Dendritic cell treated with granulocyte-macrophage colony-stimulating factor and Interleukin-4, amounts not matched to agents 40 ng/mL and 50 ng/mL, for 4 days (primary cell): ENCODE measurements around the gene CAPZB.

Source experiments
- H3K27ac Mint-ChIP-seq: one replicate; pipeline ENCODE4 v1.8.0; 2022; ENCODE audit warnings: mild to moderate bottlenecking, mixed read lengths
- H3K27me3 Mint-ChIP-seq: one replicate; pipeline ENCODE4 v1.8.0; 2022; ENCODE audit warnings: mild to moderate bottlenecking, mixed read lengths
- H3K36me3 Mint-ChIP-seq: one replicate; pipeline ENCODE4 v1.8.0; 2022; ENCODE audit warnings: low read depth, mixed read lengths
- H3K4me1 Mint-ChIP-seq: one replicate; pipeline ENCODE4 v1.8.0; 2022; ENCODE audit warnings: low read depth, mixed read lengths
- H3K4me3 Mint-ChIP-seq: one replicate; pipeline ENCODE4 v1.8.0; 2022; ENCODE audit warnings: mild to moderate bottlenecking, moderate library complexity, mixed read lengths
- H3K9me3 Mint-ChIP-seq: one replicate; pipeline ENCODE4 v1.8.0; 2022; ENCODE audit warnings: mixed read lengths
- intact Hi-C: fragments of 100-400 bp; cut with micrococcal nuclease; formaldehyde crosslinking; loops from one replicate; pipeline ENCODE4 v1.15.0; 2022

The CAPZB gene

DNA sequence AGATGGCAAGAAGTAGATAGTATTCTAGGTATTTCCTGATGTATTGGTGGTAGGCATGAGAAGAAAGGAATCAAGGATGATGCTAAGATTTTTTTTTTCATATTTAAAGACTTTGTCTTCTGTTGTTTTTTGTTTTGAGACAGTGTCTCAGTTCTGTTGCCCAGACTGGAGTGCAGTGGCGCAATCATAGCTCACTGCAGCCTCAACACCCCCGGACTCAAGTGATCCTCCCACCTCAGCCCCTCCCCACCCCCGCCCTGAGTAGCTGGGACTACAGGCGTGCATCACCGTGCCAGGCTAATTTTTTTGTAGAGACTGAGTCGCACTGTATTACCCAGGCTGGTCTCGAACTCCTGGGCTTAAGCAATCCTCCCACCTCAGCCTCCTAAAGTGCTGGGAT, 2.8 kb upstream of the CAPZB start:
- H3K4me3 Mint-ChIP-seq: no peak overlapping the region

DNA sequence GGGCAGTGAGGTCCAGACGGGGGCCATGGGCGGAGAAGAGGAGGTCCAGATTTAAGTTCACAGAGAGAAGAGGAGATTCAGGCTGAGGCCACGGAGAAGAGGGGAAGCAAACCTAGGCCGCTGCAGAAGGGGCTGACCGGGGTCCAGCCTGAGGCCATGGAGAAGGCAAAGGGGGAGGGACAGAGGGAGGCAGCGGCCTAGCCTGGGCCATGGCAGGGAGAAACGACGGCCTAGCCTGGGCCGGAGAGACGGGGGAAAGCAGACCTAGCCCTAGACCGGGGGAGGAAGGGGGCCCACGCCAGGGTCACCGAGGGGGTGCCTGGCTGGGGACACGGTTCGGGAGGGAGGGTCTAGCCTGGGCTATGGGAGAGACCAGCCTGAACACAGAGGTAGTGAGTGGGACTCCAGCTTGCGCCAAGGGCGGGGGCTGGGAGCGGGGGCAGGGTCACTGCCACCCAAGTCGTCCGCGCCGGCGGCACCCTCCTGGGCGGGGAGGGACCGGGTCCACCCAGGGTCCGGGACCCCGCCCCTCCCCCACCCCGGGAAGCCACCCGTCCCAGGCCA, 459 bp downstream of the CAPZB start:
- intact Hi-C loops: loop anchor here (2.0 to 5.0 kb wide), 3 partner anchors 38 to 167 kb away; a partner anchor contains a TSS
- Mint-ChIP-seq H3K9me3 (no peaks in the 10 kb centered on the region), H3K27me3 (no peaks in the 10 kb centered on the region), H3K4me1 (peaks cover 70% of the 10 kb centered on the region), H3K27ac (peak overlapping the region; percentile 99), H3K36me3 (peaks cover 66% of the 10 kb centered on the region), H3K4me3 (peak overlapping the region; percentile 98)

More for the DNA sequence above, 2.8 kb upstream of the CAPZB start:
- H3K4me1 Mint-ChIP-seq: peaks cover 49% of the 10 kb centered on the region
- peaks cover 6% of the 10 kb centered on the region for H3K27me3 Mint-ChIP-seq
- intact Hi-C loops: loop anchor here (5.0 kb wide), 1 partner anchor 164 kb away; no protein-coding TSS in a partner anchor
- H3K36me3 Mint-ChIP-seq: peaks cover 41% of the 10 kb centered on the region
- H3K9me3 Mint-ChIP-seq: no peaks in the 10 kb centered on the region
- H3K27ac Mint-ChIP-seq: peak overlapping the region; percentile 97

DNA sequence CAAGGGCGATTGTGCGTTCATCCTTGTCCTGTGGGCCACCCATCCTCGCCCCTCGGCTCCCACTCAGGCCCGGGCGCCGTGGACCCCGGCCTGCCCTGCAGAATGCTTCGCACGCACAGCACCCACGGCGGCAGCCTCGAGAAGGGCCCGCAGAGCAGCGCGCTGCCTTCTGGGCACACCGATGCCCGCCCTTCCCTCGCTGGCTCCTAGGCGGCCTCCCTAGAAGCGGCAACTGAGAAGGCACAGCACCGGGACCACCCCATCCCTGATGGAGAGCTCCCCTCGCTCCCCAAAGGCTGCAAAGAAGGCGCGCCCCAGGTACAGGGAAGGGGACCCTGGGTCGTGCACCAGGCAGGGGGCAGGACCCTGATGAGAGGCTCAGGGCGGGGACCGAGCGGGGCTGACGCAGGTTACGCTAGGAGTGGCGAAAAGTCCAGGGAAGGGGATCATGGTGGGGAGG, 971 bp downstream of the CAPZB start:
- Mint-ChIP-seq H3K4me3 (peak overlapping the region; percentile 98), H3K9me3 (no peaks in the 10 kb centered on the region), H3K27me3 (no peaks in the 10 kb centered on the region), H3K36me3 (peaks cover 71% of the 10 kb centered on the region), H3K4me1 (peaks cover 73% of the 10 kb centered on the region), H3K27ac (peak overlapping the region; percentile 99)
- intact Hi-C loops: loop anchor here (2.0 to 5.0 kb wide), 2 partner anchors 37 to 112 kb away; a partner anchor contains a TSS

DNA sequence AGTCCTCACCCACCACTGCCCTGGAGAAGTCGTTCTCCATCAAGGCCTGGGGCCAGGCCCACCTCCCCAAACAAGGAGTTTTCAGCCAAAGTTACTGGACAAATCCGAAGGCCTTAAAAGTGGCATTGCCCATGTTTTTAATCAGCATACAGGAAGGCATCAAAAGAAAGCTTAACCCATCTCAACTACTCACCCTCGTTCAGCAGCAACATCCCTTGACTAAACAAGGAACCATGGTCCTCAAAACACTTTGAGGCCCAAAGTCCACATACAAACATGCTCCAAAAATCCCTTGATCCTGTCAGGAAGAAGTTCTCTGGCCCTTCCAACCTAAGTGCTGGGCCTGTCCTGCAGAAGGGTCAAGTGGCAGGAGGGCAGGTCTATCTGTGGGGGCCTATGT, 1.6 kb downstream of the CAPZB start:
- Mint-ChIP-seq H3K27me3 (no peaks in the 10 kb centered on the region), H3K9me3 (no peaks in the 10 kb centered on the region), H3K36me3 (peaks cover 78% of the 10 kb centered on the region), H3K4me3 (peak overlapping the region; percentile 98), H3K27ac (peak overlapping the region; percentile 99), H3K4me1 (peaks cover 80% of the 10 kb centered on the region)
- intact Hi-C loops: loop anchor here (2.0 to 5.0 kb wide), 2 partner anchors 36 to 113 kb away; a partner anchor contains a TSS

DNA sequence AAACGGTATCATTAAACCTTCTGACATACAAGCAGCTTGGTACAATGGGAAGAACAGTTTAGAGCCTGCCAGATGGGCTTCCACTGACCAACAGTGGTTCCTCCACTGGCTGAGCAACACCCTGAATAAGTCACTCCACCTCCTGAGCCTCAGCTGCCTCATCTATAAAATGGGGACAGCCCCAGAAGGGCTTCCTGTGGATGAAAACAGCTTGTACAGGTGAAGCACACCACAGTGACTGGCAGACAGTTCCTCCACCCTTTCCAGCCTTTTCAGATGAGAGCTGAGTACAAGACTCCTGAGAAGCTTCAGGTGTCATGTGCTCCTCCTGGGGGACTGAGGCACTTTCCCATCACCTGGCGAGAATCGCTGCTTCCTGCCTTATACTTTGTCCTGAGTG, 2.1 kb downstream of the CAPZB start:
- Mint-ChIP-seq H3K36me3 (peaks cover 82% of the 10 kb centered on the region), H3K27me3 (no peaks in the 10 kb centered on the region), H3K4me3 (peak overlapping the region; percentile 98), H3K4me1 (peaks cover 84% of the 10 kb centered on the region), H3K27ac (peak overlapping the region; percentile 99), H3K9me3 (no peaks in the 10 kb centered on the region)
- intact Hi-C loops: loop anchor here (5.0 kb wide), 1 partner anchor 36 kb away; no protein-coding TSS in a partner anchor

DNA sequence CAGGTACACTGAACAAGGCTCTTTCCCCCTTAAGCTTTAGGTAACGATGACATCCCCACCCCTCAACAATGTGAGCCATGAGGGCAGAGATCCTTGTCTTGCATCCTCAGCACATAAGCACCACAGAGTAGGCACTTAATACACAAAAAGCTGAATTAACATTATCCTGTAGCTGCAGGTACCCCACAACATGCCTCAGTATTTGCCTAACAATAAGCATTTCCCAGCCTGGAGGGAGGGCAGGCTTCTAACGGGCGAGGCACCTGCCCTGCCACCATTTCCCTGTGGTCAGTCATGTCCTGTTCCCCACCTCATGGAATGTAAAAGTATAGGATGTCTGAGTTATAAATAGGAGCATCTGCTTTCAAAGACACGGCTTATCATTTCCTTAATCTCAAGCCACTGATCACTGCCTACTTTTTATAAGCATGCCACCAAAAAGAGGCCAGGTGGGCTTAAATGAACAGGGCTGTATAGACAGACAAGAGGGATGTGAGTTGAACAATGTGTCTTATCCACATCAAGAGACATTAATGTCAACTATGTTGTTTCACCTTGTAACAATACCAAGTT, 3.4 kb downstream of the CAPZB start:
- H3K9me3 Mint-ChIP-seq: no peaks in the 10 kb centered on the region
- peak overlapping the region; percentile 17 for H3K4me3 Mint-ChIP-seq
- intact Hi-C loops: loop anchor here (5.0 kb wide), 1 partner anchor 35 kb away; no protein-coding TSS in a partner anchor
- peaks cover 86% of the 10 kb centered on the region for H3K4me1 Mint-ChIP-seq
- H3K27ac Mint-ChIP-seq: peak overlapping the region; percentile 25
- H3K27me3 Mint-ChIP-seq: no peaks in the 10 kb centered on the region
- H3K36me3 Mint-ChIP-seq: peaks cover 83% of the 10 kb centered on the region

DNA sequence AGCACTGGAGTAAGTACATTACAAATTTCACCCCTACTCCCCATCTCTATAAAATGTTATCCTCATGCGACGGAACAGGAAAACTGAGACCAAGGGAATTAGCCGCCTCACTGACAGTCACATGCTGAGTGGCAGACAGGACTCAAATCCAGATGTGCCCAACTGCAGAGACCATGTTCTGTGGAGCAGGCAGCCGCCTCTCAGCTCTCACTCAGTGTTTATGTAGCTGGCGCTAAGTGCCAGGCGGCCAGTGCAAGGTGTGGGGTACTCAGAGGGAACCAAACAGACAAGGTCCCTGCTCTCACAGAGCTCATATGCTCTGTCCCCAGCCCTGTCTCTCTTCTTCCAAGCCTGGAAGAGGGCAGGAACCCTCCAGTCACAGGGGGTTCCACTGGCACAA, 5.1 kb downstream of the CAPZB start:
- H3K4me3 Mint-ChIP-seq: no peak overlapping the region
- H3K4me1 Mint-ChIP-seq: peaks cover 88% of the 10 kb centered on the region
- H3K27me3 Mint-ChIP-seq: no peaks in the 10 kb centered on the region
- intact Hi-C loops: loop anchor here (5.0 kb wide), 1 partner anchor 33 kb away; no protein-coding TSS in a partner anchor
- H3K36me3 Mint-ChIP-seq: peaks cover 73% of the 10 kb centered on the region
- H3K9me3 Mint-ChIP-seq: no peaks in the 10 kb centered on the region
- H3K27ac Mint-ChIP-seq: peak overlapping the region; percentile 55

DNA sequence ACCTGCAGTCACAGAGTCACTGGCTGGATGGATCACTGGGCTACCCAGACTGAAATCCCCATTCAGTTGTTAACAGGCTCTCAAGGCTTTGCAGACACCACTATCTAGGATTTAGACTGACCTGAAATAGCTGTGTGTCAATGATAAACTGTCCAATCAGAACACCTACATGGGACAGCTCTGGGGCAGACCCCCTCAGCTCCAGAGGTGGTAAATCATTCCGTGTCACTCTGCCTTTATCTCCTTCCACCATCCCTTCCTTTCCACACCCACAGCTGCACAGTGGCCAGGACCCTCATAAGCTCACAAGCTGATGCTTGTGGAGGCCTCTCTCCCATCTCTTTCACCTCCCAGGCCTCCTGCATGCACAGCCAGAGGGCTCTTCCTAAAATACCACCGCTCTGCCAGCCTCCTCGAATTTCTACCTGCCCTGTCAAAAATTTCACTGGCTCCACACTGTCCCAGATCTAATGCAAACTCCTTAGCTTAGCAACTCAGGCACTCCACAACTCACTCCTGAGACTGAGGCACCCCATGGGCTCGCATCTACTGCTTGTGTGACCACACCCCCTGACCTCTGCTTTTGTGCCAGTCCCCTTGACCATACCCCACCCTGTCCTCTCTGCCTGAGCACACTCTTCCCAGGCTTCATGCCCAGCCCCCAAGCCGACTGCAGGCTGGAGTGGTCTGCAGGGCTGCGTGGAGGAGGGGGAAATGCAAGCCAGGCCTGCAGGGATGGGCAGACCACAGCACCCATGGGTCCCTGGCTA, 5.8 kb downstream of the CAPZB start:
- Mint-ChIP-seq H3K4me3 (no peak overlapping the region), H3K4me1 (peaks cover 95% of the 10 kb centered on the region), H3K9me3 (no peaks in the 10 kb centered on the region), H3K27me3 (no peaks in the 10 kb centered on the region), H3K27ac (peak overlapping the region; percentile 55), H3K36me3 (peaks cover 74% of the 10 kb centered on the region)
- intact Hi-C loops: loop anchor here (5.0 kb wide), 2 partner anchors 32 to 87 kb away; no protein-coding TSS in a partner anchor

DNA sequence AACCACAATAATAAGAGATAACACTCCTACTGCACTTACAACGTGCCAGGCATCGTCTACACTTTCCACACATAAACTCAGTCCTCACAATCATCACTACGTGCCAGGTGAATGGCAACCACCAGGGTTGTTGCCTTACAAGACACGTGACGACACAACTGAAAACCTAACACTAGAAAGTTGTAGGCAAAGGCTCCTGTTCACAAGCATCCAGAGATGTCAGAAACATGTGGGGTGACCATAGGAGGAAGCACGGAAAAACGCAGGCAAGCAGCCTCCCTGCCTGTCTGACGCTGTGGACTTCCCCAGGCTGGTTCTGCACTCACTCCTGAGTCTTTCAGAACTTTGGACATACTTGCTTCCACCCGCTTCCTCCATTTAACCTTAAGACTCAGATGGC, 7.0 kb downstream of the CAPZB start:
- Mint-ChIP-seq H3K27me3 (no peaks in the 10 kb centered on the region), H3K36me3 (peaks cover 74% of the 10 kb centered on the region), H3K9me3 (no peaks in the 10 kb centered on the region), H3K27ac (peak overlapping the region; percentile 55), H3K4me3 (peak overlapping the region; percentile 63), H3K4me1 (peaks cover 97% of the 10 kb centered on the region)
- intact Hi-C loops: loop anchor here (5.0 kb wide), 1 partner anchor 86 kb away; no protein-coding TSS in a partner anchor

DNA sequence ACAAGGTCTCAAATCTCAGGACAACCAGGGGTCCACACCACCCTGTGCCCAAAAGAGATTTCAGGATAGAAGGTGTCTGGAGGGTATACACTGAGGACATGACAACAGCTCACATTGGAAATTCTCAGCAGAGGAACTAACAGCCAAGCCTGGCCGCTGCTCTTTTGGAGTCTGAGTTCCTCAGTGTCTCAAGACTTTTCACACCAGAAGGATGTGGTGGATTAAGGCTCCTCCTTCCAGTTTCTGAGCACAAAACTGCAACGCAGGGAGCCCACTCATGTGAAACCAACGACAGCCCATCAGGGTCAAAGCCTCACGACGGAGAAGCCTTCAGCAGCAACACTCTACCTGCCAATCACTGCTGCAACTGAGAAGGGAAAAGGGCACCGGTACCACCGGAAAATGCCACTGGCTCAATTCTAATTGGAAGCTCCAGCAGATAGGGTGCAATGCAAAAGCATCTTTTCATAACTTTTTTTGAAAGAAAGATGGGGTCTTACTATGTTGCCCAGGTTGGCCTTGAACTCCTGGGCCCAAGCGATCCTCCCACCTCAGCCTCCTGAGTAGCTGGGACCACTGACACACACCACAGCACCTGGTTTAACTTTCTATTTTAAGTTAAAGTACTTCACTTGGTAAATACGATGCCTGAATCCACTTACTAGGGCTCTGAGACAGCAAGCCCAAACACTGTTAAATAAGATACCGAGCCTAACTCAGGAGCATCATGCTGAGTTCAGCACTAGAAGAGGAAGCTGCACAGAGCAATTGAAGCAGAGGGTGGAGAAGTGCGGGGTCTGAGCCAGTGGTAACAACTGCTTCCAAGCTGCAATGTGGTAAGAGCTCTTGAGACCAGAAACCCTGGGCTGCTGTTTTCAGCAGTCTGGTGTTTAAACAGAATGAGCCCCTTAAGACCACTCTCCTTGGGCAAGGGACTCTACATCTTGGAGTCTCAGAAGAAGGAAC, 7.8 kb downstream of the CAPZB start:
- Mint-ChIP-seq H3K9me3 (no peaks in the 10 kb centered on the region), H3K27ac (peak overlapping the region; percentile 55), H3K4me3 (peak overlapping the region; percentile 63), H3K36me3 (peaks cover 73% of the 10 kb centered on the region), H3K27me3 (no peaks in the 10 kb centered on the region), H3K4me1 (peaks cover 91% of the 10 kb centered on the region)
- intact Hi-C loops: loop anchor here (5.0 kb wide), 1 partner anchor 85 kb away; no protein-coding TSS in a partner anchor

DNA sequence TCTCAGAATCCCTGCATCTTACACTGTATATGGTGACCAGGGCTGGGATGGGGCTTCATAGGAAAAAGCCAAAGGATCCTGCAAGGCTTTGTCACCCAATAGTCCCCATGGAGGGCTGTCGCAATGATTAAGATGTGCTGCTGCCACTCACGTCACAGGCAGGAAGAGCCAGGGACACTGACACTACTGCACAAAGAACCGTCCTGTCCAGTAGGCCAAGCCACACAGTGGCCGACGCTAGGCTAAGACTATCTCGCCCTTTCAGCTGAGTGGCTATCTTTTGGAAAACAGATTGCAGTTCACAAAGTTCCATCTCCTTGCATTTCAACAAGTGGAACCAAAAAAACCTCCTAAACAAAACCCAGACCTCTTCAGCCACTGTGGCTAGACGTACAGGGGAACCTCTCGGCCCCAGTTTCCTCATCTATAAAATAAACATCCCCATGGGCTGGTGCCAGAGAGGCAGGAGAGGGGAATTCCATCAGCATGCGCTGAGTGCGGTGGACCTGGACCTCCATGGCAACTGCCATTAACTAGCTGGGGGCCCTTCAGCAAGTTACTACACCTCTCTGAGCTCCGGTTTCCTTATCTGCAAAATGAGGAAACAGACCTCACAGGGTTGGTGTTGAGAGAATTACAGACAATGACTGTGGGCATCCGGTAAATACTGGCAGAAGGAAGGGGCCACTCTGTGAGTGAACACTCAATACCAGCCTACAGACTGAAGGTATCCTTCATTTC, 8.7 kb downstream of the CAPZB start:
- Mint-ChIP-seq H3K36me3 (peaks cover 74% of the 10 kb centered on the region), H3K4me3 (peak overlapping the region; percentile 63), H3K4me1 (peaks cover 90% of the 10 kb centered on the region), H3K27me3 (no peaks in the 10 kb centered on the region), H3K9me3 (no peaks in the 10 kb centered on the region), H3K27ac (peak overlapping the region; percentile 55)
- intact Hi-C loops: loop anchor here (5.0 kb wide), 1 partner anchor 84 kb away; no protein-coding TSS in a partner anchor

DNA sequence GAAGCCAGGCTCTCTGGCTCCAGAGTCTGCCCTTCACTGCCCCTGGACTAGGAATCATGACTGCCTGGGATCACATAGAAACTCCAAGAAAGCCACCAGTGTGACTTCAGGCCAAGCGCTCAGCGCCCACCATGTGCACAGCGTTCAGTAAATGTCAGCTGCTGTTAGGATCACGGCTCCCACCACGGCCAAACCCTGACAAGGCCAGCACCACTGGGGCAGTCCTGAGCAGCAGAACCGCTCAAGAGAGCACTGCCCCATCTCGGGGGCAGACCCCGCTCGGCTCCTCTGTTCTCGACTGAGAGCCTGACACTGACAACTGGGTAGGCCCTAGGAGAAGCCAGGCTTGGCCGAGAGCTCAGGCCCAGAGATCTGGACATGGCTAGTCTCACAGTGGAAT, 10.0 kb downstream of the CAPZB start:
- intact Hi-C loops: loop anchor here (5.0 kb wide), 1 partner anchor 83 kb away; no protein-coding TSS in a partner anchor
- Mint-ChIP-seq H3K36me3 (peaks cover 74% of the 10 kb centered on the region), H3K27me3 (no peaks in the 10 kb centered on the region), H3K27ac (peak overlapping the region; percentile 55), H3K4me3 (peak overlapping the region; percentile 30), H3K4me1 (peaks cover 89% of the 10 kb centered on the region), H3K9me3 (no peaks in the 10 kb centered on the region)
